Suprapubic skin (tissue), 4 donors: Measurements from ENCODE around the gene DDX4. TPM values are rescaled to one million over a fixed set of nuclear protein-coding genes. Genes with fewer than 3 reads are reported as not detected.

Source experiments
- DNase-seq, 2 donors: peaks; one replicate each; pipeline ENCODE4 v3.0.0-alpha.2; 2019; ENCODE audit warnings: low spot score in 2 of 2
- H3K27ac ChIP-seq: fragments of 200-600 bp; sonication (generic); one replicate; pipeline ENCODE4 v1.5.1; 2019
- H3K27me3 ChIP-seq: fragments of 200-600 bp; sonication (generic); one replicate; pipeline ENCODE4 v1.5.1; 2019
- H3K36me3 ChIP-seq: fragments of 200-600 bp; sonication (generic); one replicate; pipeline ENCODE4 v1.5.1; 2019
- H3K4me1 ChIP-seq: fragments of 200-600 bp; sonication (generic); one replicate; pipeline ENCODE4 v1.5.1; 2019
- H3K4me3 ChIP-seq: fragments of 200-600 bp; sonication (generic); one replicate; pipeline ENCODE4 v1.5.1; 2019; ENCODE audit warnings: mild to moderate bottlenecking
- H3K9me3 ChIP-seq: fragments of 200-600 bp; sonication (generic); one replicate; pipeline ENCODE4 v1.5.1; 2019
- EP300 ChIP-seq: sonication (generic); formaldehyde crosslinking; IDR thresholded peaks from one replicate; pipeline ENCODE4 v1.6.1; 2017; ENCODE audit warnings: antibody characterized with exemption
- POLR2A ChIP-seq, 2 donors: fragments of 450-650 bp; IDR thresholded peaks; one replicate each; pipeline ENCODE4 v1.6.1; 2017; ENCODE audit warnings: antibody characterized with exemption in 2 of 2, mild to moderate bottlenecking in 2 of 2, moderate library complexity in 2 of 2
- POLR2AphosphoS5 ChIP-seq, 3 donors: sonication (generic); formaldehyde crosslinking; IDR thresholded peaks; one replicate each; pipeline ENCODE4 v1.6.1; 2017; ENCODE audit warnings: antibody characterized with exemption in 3 of 3
- WGBS: methylation state at CpG from one replicate; pipeline ENCODE4 v1.1.5; 2018; 5-methylcytosine and 5-hydroxymethylcytosine counted together
- total RNA-seq, 4 donors: library from RNA; depleted of rRNA; stranded (reverse); fragments of >200 nt; gene quantifications; one replicate each; pipeline ENCODE4 v1.1.0, GENCODE V29; 2016
- TF ChIP-seq, protein P1 (sequence below), 2 donors: fragments of 200-600 bp in 1 of 2; fragments of 450-650 bp in 1 of 2; sonication (generic) in 1 of 2; IDR thresholded peaks; one replicate each; pipeline ENCODE4 v1.5.1; 2016 to 2019; ENCODE audit warnings: antibody characterized with exemption in 2 of 2, mild to moderate bottlenecking in 1 of 2, moderate library complexity in 1 of 2

The DDX4 gene
- total RNA-seq, 4 donors from 2014 or later: not detected

DNA sequence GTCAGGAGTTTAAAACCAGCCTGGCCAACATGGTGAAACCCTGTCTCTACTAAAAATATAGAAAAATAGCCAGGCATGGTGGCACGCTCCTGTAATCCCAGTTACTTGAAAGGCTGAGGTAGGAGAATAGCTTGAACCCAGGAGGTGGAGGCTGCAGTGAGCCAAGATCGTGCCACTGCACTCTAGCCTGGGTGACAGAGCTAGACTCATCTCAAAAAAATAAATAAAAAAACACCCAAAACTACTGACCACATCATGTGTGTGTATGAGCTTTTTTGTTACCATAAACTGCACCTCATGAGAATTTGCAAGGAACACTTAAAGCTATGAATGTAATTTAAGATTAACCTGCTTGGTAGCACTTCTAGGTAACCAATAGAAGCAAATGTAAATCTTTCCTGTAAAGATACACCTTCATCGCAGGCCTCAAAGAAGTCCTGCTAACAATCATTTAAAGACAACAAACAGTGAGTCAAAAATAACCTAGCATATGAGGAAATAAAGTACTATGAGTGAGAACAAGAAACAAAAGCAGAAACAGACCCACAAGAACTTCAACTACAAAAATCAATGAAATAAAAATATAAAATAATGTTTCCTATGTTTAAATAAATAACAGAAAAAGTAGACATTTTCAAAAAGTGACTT, 38.7 kb upstream of the DDX4 start:
- H3K27ac ChIP-seq: no peak overlapping the region
- H3K9me3 ChIP-seq: no peaks in the 10 kb centered on the region
- DNase-seq: no peak
- no peak overlapping the region for H3K4me3 ChIP-seq
- peaks cover 3% of the 10 kb centered on the region for H3K36me3 ChIP-seq
- 92% methylated on average over 3 of the region's 3 CpGs for whole genome bisulfite sequencing
- no peaks in the 10 kb centered on the region for H3K27me3 ChIP-seq
- peaks cover 2% of the 10 kb centered on the region for H3K4me1 ChIP-seq
- TF ChIP-seq POLR2A (IDR thresholded peaks at IDR 0.05) (no peak), POLR2AphosphoS5 (IDR thresholded peaks at IDR 0.05) (no peak), EP300 (no peak)
- TF ChIP-seq, protein P1, sequence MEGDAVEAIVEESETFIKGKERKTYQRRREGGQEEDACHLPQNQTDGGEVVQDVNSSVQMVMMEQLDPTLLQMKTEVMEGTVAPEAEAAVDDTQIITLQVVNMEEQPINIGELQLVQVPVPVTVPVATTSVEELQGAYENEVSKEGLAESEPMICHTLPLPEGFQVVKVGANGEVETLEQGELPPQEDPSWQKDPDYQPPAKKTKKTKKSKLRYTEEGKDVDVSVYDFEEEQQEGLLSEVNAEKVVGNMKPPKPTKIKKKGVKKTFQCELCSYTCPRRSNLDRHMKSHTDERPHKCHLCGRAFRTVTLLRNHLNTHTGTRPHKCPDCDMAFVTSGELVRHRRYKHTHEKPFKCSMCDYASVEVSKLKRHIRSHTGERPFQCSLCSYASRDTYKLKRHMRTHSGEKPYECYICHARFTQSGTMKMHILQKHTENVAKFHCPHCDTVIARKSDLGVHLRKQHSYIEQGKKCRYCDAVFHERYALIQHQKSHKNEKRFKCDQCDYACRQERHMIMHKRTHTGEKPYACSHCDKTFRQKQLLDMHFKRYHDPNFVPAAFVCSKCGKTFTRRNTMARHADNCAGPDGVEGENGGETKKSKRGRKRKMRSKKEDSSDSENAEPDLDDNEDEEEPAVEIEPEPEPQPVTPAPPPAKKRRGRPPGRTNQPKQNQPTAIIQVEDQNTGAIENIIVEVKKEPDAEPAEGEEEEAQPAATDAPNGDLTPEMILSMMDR (IDR thresholded peaks at IDR 0.05): no peak

DNA sequence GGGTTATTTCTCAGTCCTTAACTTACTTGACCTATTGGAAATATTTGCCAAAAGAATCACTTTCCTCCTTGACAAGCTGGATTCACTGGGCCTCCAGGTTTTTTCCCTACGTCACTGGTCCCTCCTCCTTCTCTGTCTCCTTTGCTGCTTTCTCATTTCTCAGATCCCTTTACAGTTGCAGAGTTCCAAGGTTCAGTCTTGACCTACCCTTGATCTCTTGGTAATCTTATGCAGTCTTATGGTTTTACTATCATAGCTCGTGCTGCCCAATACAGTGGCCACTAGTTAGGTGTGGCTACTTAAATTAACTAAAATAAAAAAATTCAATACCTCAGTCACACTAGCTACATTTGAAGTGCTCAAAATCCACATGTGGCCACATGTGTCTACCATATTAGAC, 37.1 kb upstream of the DDX4 start:
- Histone ChIP-seq H3K27me3 (no peaks in the 10 kb centered on the region), H3K4me3 (no peak overlapping the region), H3K27ac (no peak overlapping the region), H3K9me3 (no peaks in the 10 kb centered on the region), H3K4me1 (no peaks in the 10 kb centered on the region), H3K36me3 (peaks cover 3% of the 10 kb centered on the region)
- TF ChIP-seq EP300 (no peak), POLR2A (IDR thresholded peaks at IDR 0.05) (no peak), POLR2AphosphoS5 (IDR thresholded peaks at IDR 0.05) (no peak)
- TF ChIP-seq, protein P1 (IDR thresholded peaks at IDR 0.05): no peak
- no peak for DNase-seq
- WGBS: 97% methylated on average over 2 of the region's 2 CpGs

DNA sequence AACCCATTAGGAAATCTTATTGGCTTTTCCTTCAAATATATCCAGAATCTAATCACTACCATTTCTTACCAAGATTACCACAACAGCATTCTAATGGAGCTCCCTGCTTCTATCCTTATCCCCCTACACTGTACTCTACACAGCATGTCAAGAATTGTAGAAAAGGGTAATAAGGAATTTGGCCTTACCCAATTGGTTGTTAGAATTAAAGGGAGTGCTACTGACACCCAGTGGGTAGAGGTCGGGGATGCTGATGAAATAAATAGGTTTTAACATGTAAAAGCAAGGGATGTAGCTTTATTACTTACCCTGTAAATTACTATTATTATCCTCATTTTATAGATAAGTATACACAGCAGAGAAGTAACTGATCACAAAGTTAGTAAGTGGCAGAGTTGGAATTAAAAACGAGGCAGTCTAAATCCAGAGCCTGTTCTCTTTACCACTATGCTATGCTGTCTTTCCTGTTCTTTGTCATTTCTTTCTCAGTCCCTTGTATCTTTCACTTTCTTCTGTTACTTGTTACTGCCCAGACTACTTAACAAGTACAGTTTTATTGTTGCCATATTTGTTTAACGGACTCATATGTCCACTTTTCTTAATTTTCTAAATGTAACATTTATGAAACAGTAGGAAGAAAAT, 36.3 kb upstream of the DDX4 start:
- DNase-seq: no peak
- H3K36me3 ChIP-seq: peaks cover 3% of the 10 kb centered on the region
- no peak for TF ChIP-seq POLR2A (IDR thresholded peaks at IDR 0.05)
- TF ChIP-seq EP300: no peak
- TF ChIP-seq, protein P1 (IDR thresholded peaks at IDR 0.05): no peak
- no peak for TF ChIP-seq POLR2AphosphoS5 (IDR thresholded peaks at IDR 0.05)
- no peak overlapping the region for H3K27ac ChIP-seq
- H3K4me1 ChIP-seq: no peaks in the 10 kb centered on the region
- WGBS: 84% methylated on average over 3 of the region's 3 CpGs
- no peaks in the 10 kb centered on the region for H3K9me3 ChIP-seq
- H3K4me3 ChIP-seq: no peak overlapping the region
- no peaks in the 10 kb centered on the region for H3K27me3 ChIP-seq

DNA sequence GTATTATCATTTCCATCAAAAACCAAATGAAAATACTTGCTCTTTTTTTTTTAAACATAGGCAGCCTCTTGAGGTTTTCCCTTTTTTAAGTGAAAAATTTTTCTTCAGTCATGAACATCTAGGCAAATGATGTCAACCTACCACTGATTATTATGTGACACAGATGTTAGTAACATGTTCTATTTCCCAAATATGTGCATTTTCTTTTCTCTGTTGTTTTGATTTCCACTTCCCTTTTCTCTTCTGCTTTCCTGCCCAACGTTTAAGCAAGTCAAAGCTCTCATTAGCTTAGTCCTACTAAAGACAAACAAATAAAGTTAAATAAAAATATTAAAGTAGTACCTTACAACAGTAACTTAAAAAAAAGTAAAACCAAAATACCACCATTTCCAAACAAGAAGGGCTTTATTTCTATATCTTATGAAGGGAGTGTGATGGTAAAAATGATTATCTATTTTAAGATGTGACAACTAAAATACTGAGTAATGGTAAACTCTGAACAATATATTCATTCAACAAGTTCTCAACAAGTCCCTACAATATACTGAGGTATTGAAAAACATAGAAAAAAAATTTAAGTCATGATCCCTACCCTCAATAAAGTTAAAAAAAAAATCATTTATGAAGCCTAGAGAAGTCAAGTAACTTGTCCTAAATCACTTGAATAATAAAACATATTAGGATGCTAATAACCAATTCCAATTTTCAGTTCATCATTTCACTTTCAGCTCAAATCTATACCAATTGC, 35.1 kb upstream of the DDX4 start:
- Histone ChIP-seq H3K27ac (no peak overlapping the region), H3K36me3 (no peaks in the 10 kb centered on the region), H3K27me3 (no peaks in the 10 kb centered on the region), H3K9me3 (no peaks in the 10 kb centered on the region), H3K4me1 (no peaks in the 10 kb centered on the region), H3K4me3 (no peak overlapping the region)
- WGBS: 39% methylated on average over 1 of the region's 1 CpG
- no peak for DNase-seq
- TF ChIP-seq, protein P1 (IDR thresholded peaks at IDR 0.05): no peak
- TF ChIP-seq POLR2AphosphoS5 (IDR thresholded peaks at IDR 0.05): no peak
- TF ChIP-seq EP300: no peak
- TF ChIP-seq POLR2A (IDR thresholded peaks at IDR 0.05): no peak

DNA sequence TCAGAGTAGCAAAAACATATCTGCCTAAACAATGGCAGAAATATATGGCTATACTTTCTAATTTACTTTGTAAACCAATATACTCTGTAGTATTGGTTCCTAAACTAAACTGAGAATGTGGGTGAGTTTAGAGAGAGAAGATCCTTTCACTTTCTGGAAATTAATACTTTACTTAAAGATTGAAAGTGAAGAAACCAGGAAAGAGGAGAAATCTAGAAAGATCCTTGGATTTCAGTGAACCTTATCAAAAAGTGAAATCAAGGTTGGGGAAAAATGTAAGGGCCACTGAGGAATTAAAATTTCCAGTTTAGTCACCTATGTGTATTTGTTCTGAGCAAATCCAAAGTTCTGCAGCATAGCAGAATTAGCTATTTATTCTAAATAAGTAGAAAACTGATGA, 31.6 kb upstream of the DDX4 start:
- Histone ChIP-seq H3K4me1 (peaks cover 4% of the 10 kb centered on the region), H3K27ac (no peak overlapping the region), H3K9me3 (no peaks in the 10 kb centered on the region), H3K36me3 (no peaks in the 10 kb centered on the region), H3K4me3 (no peak overlapping the region), H3K27me3 (no peaks in the 10 kb centered on the region)
- DNase-seq: no peak
- TF ChIP-seq POLR2AphosphoS5 (IDR thresholded peaks at IDR 0.05) (no peak), POLR2A (IDR thresholded peaks at IDR 0.05) (no peak), EP300 (no peak)
- TF ChIP-seq, protein P1 (IDR thresholded peaks at IDR 0.05): no peak
